HTERT RPE-1 (cell line): ENCODE results near the gene ABHD17C.

Experiments used
- in situ Hi-C: fragments of 300-500 bp; cut with MboI; formaldehyde crosslinking; loops from 4 replicates; pipeline ENCODE4 v1.14.3; 2020; ENCODE audit warnings: low sequenced_read_pairs

The ABHD17C gene

GRCh38 chr15:80785335-80785734 lies 90.2 kb downstream of the ABHD17C start:
- in situ Hi-C loops: no loop called here

- in situ Hi-C loops: no loop called here
Observed at GRCh38 chr15:80785811-80786354, 90.8 kb downstream of the ABHD17C start.

- in situ Hi-C loops: no loop called here
Observed at GRCh38 chr15:80787316-80787715, 92.2 kb downstream of the ABHD17C start.

- in situ Hi-C loops: no loop called here
Observed at GRCh38 chr15:80788536-80788935, 93.4 kb downstream of the ABHD17C start.

GRCh38 chr15:80789296-80789695 lies 94.2 kb downstream of the ABHD17C start:
- in situ Hi-C loops: no loop called here

GRCh38 chr15:80789796-80790195 lies 94.7 kb downstream of the ABHD17C start:
- in situ Hi-C loops: no loop called here

- in situ Hi-C loops: no loop called here
Observed at GRCh38 chr15:80790236-80790635, 95.1 kb downstream of the ABHD17C start.

- in situ Hi-C loops: no loop called here
Observed at GRCh38 chr15:80791004-80791403, 95.9 kb downstream of the ABHD17C start.

GRCh38 chr15:80796407-80796806 lies 101.3 kb downstream of the ABHD17C start:
- in situ Hi-C loops: no loop called here

- in situ Hi-C loops: no loop called here
Observed at GRCh38 chr15:80798911-80799310, 103.8 kb downstream of the ABHD17C start.

GRCh38 chr15:80800067-80800466 lies 105.0 kb downstream of the ABHD17C start:
- in situ Hi-C loops: no loop called here

GRCh38 chr15:80801891-80802680 lies 107.0 kb downstream of the ABHD17C start:
- in situ Hi-C loops: no loop called here

- in situ Hi-C loops: no loop called here
Observed at GRCh38 chr15:80803580-80804525, 108.7 kb downstream of the ABHD17C start.

- in situ Hi-C loops: no loop called here
Observed at GRCh38 chr15:80804970-80805495, 109.9 kb downstream of the ABHD17C start.
